Large intestine (tissue), 3 donors: ENCODE measurements around the gene LCP2. TPM values are rescaled to one million over a fixed set of nuclear protein-coding genes. Genes with fewer than 3 reads are reported as not detected.

Source experiments
- DNase-seq, 2 donors: peaks; one replicate each; pipeline versions ENCODE4 v3.0.0 to v3.0.0-alpha.2; 2013
- H3K27ac ChIP-seq: one replicate; pipeline ENCODE4 v1.5.1; 2013; ENCODE audit warnings: low read length
- H3K27me3 ChIP-seq: 2 replicates; pipeline ENCODE4 v1.6.1; 2013; ENCODE audit warnings: low read length; ENCODE audit not compliant: control insufficient read depth, insufficient read depth
- H3K36me3 ChIP-seq: 2 replicates; pipeline ENCODE4 v1.6.1; 2013; ENCODE audit warnings: low read length; ENCODE audit not compliant: control insufficient read depth, insufficient read depth
- H3K4me1 ChIP-seq: one replicate; pipeline ENCODE4 v1.6.1; 2013; ENCODE audit warnings: low read length; ENCODE audit not compliant: control insufficient read depth, insufficient read depth
- H3K4me3 ChIP-seq: one replicate; pipeline ENCODE4 v1.5.1; 2013; ENCODE audit warnings: low read length
- H3K9me3 ChIP-seq: one replicate; pipeline ENCODE4 v1.6.1; 2013; ENCODE audit warnings: mild to moderate bottlenecking, low read depth, low read length, moderate library complexity; ENCODE audit not compliant: control insufficient read depth
- WGBS: methylation state at CpG from one replicate; pipeline ENCODE4 v1.1.5; 2013; ENCODE audit warnings: low lambda C conversion rate; ENCODE audit not compliant: insufficient coverage; 5-methylcytosine and 5-hydroxymethylcytosine counted together
- polyA plus RNA-seq: library from polyadenylated mRNA; unstranded; fragments of 120-200 nt; gene quantifications from one replicate; pipeline ENCODE4 v1.2.1, GENCODE V29; 2013

Gene LCP2
- polyA plus RNA-seq, 1 donor: 15.6 TPM

- H3K4me1 ChIP-seq: no peaks in the 10 kb centered on the region
- H3K9me3 ChIP-seq: no peaks in the 10 kb centered on the region
- H3K27ac ChIP-seq: no peak overlapping the region
- no CpG with 5 or more reads among the region's 5 CpGs for WGBS
- peaks cover 19% of the 10 kb centered on the region for H3K27me3 ChIP-seq
- peak; percentile 35 to 48 for DNase-seq
- H3K36me3 ChIP-seq: no peaks in the 10 kb centered on the region
- H3K4me3 ChIP-seq: no peak overlapping the region
These were observed 32.1 kb downstream of the LCP2 start for GRCh38 chr5:170265522-170265921.

- no peak for DNase-seq
- Histone ChIP-seq H3K9me3 (no peaks in the 10 kb centered on the region), H3K4me3 (no peak overlapping the region), H3K27me3 (peaks cover 19% of the 10 kb centered on the region), H3K27ac (no peak overlapping the region), H3K4me1 (no peaks in the 10 kb centered on the region), H3K36me3 (no peaks in the 10 kb centered on the region)
- WGBS: 90% methylated on average over 2 of the region's 4 CpGs
These were observed 33.7 kb downstream of the LCP2 start for GRCh38 chr5:170263906-170264305.

GRCh38 chr5:170262061-170263045 lies 35.2 kb downstream of the LCP2 start:
- H3K36me3 ChIP-seq: no peaks in the 10 kb centered on the region
- no peaks in the 10 kb centered on the region for H3K4me1 ChIP-seq
- no peak for DNase-seq
- H3K27me3 ChIP-seq: peaks cover 15% of the 10 kb centered on the region
- no peaks in the 10 kb centered on the region for H3K9me3 ChIP-seq
- WGBS: 84% methylated on average over 5 of the region's 15 CpGs
- no peak overlapping the region for H3K4me3 ChIP-seq
- H3K27ac ChIP-seq: no peak overlapping the region

GRCh38 chr5:170261528-170262043 lies 36.0 kb downstream of the LCP2 start:
- Histone ChIP-seq H3K27ac (no peak overlapping the region), H3K36me3 (no peaks in the 10 kb centered on the region), H3K9me3 (no peaks in the 10 kb centered on the region), H3K4me3 (no peak overlapping the region), H3K4me1 (no peaks in the 10 kb centered on the region), H3K27me3 (peaks cover 7% of the 10 kb centered on the region)
- no peak for DNase-seq
- WGBS: no CpG with 5 or more reads among the region's 3 CpGs

GRCh38 chr5:170257370-170257769 lies 40.2 kb downstream of the LCP2 start:
- Histone ChIP-seq H3K36me3 (no peaks in the 10 kb centered on the region), H3K27ac (no peak overlapping the region), H3K9me3 (no peaks in the 10 kb centered on the region), H3K4me3 (no peak overlapping the region), H3K27me3 (no peaks in the 10 kb centered on the region), H3K4me1 (no peaks in the 10 kb centered on the region)
- no CpG with 5 or more reads among the region's 4 CpGs for WGBS
- no peak for DNase-seq

GRCh38 chr5:170256571-170256970 lies 41.0 kb downstream of the LCP2 start:
- no peaks in the 10 kb centered on the region for H3K36me3 ChIP-seq
- H3K4me3 ChIP-seq: no peak overlapping the region
- H3K27me3 ChIP-seq: peaks cover 2% of the 10 kb centered on the region
- H3K4me1 ChIP-seq: no peaks in the 10 kb centered on the region
- no peaks in the 10 kb centered on the region for H3K9me3 ChIP-seq
- 80% methylated on average over 1 of the region's 1 CpG for WGBS
- H3K27ac ChIP-seq: no peak overlapping the region
- no peak for DNase-seq

- no peak for DNase-seq
- Histone ChIP-seq H3K4me1 (no peaks in the 10 kb centered on the region), H3K9me3 (no peaks in the 10 kb centered on the region), H3K4me3 (no peak overlapping the region), H3K36me3 (no peaks in the 10 kb centered on the region), H3K27me3 (peaks cover 2% of the 10 kb centered on the region), H3K27ac (no peak overlapping the region)
- no CpG with 5 or more reads among the region's 8 CpGs for WGBS
These were observed 43.5 kb downstream of the LCP2 start for GRCh38 chr5:170254056-170254455.

- Histone ChIP-seq H3K27me3 (peaks cover 2% of the 10 kb centered on the region), H3K9me3 (no peaks in the 10 kb centered on the region), H3K4me3 (no peak overlapping the region), H3K27ac (no peak overlapping the region), H3K36me3 (no peaks in the 10 kb centered on the region), H3K4me1 (no peaks in the 10 kb centered on the region)
- DNase-seq: no peak
- 25% methylated on average over 2 of the region's 9 CpGs for WGBS
These were observed 44.7 kb downstream of the LCP2 start for GRCh38 chr5:170252720-170253350.

GRCh38 chr5:170252109-170252508 lies 45.5 kb downstream of the LCP2 start:
- peaks cover 2% of the 10 kb centered on the region for H3K27me3 ChIP-seq
- H3K36me3 ChIP-seq: no peaks in the 10 kb centered on the region
- H3K4me3 ChIP-seq: no peak overlapping the region
- no peaks in the 10 kb centered on the region for H3K4me1 ChIP-seq
- no peaks in the 10 kb centered on the region for H3K9me3 ChIP-seq
- H3K27ac ChIP-seq: no peak overlapping the region
- DNase-seq: no peak
- WGBS: 43% methylated on average over 2 of the region's 3 CpGs

- 93% methylated on average over 2 of the region's 2 CpGs for WGBS
- Histone ChIP-seq H3K4me1 (no peaks in the 10 kb centered on the region), H3K27me3 (peaks cover 2% of the 10 kb centered on the region), H3K27ac (no peak overlapping the region), H3K4me3 (no peak overlapping the region), H3K9me3 (no peaks in the 10 kb centered on the region), H3K36me3 (no peaks in the 10 kb centered on the region)
- DNase-seq: no peak
These were observed 46.1 kb downstream of the LCP2 start for GRCh38 chr5:170251462-170251861.
